ENCODE results near the gene GUCY1B1.

Gene GUCY1B1

GRCh38 chr4:155853189-155853588, 94.4 kb downstream of the GUCY1B1 start:
- H3K27me3 ChIP-seq (ENCODE audit: control insufficient read depth in 1 of 2, insufficient read depth in 1 of 2, low read length in 2 of 2), result no peaks in the 10 kb centered on the region
- H2BK120ac ChIP-seq (ENCODE audit: low read depth, low read length), result no peak overlapping the region
- H3K27ac ChIP-seq (ENCODE audit: low read length, poor library complexity, severe bottlenecking), result no peak overlapping the region
- no peak overlapping the region for H2AFZ ChIP-seq (ENCODE audit: low read depth, low read length)
- H3K4me2 ChIP-seq (ENCODE audit: low read length, poor library complexity, severe bottlenecking), result no peak overlapping the region
- H3K9me3 ChIP-seq (ENCODE audit: control insufficient read depth, low read length), result no peaks in the 10 kb centered on the region
- no peak overlapping the region for H3K4ac ChIP-seq (ENCODE audit: low read depth in 1 of 2, low read length in 2 of 2)
- no peak overlapping the region for H4K91ac ChIP-seq (ENCODE audit: low read length)
- H3K4me3 ChIP-seq (ENCODE audit: insufficient read depth in 1 of 2, low read depth in 1 of 2, low read length in 2 of 2), result no peak overlapping the region
- WGBS, result no CpG with 5 or more reads among the region's 3 CpGs
- H2BK12ac ChIP-seq (ENCODE audit: low read length in 2 of 2), result no peak overlapping the region
- H3K9ac ChIP-seq (ENCODE audit: low read length), result no peak overlapping the region
- DNase-seq, result no peak
- no peak overlapping the region for H3K23ac ChIP-seq (ENCODE audit: low read length in 2 of 2)
- H2BK15ac ChIP-seq (ENCODE audit: low read depth, poor library complexity, severe bottlenecking), result no peak overlapping the region
- H3K18ac ChIP-seq (ENCODE audit: low read depth in 1 of 2, low read length in 2 of 2), result no peak overlapping the region
- H3K36me3 ChIP-seq (ENCODE audit: control insufficient read depth in 1 of 2, insufficient read depth in 2 of 2, low read depth in 1 of 2, low read length in 2 of 2), result no peaks in the 10 kb centered on the region
- H2AK5ac ChIP-seq (ENCODE audit: low read length, severe bottlenecking), result no peak overlapping the region
- H3K14ac ChIP-seq (ENCODE audit: low read length in 2 of 2), result no peak overlapping the region
- no peak overlapping the region for H4K8ac ChIP-seq (ENCODE audit: low read length)
- no peaks in the 10 kb centered on the region for H3K4me1 ChIP-seq (ENCODE audit: control insufficient read depth, insufficient read depth, low read depth, low read length)
- H2BK5ac ChIP-seq (ENCODE audit: low read depth, low read length, poor library complexity, severe bottlenecking), result no peak overlapping the region
- no peaks in the 10 kb centered on the region for H3K79me1 ChIP-seq (replicated peaks; ENCODE audit: low read length, poor library complexity, severe bottlenecking)

GRCh38 chr4:155854582-155855226, 95.9 kb downstream of the GUCY1B1 start:
- Histone ChIP-seq H3K27ac (ENCODE audit: low read length, poor library complexity, severe bottlenecking) (no peak overlapping the region), H3K27me3 (ENCODE audit: control insufficient read depth in 1 of 2, insufficient read depth in 1 of 2, low read length in 2 of 2) (no peaks in the 10 kb centered on the region), H3K23ac (ENCODE audit: low read length in 2 of 2) (no peak overlapping the region), H3K18ac (ENCODE audit: low read depth in 1 of 2, low read length in 2 of 2) (peak overlapping the region in 1 of 2 experiments; percentile 78), H2BK120ac (ENCODE audit: low read depth, low read length) (no peak overlapping the region), H2BK5ac (ENCODE audit: low read depth, low read length, poor library complexity, severe bottlenecking) (no peak overlapping the region), H3K4me3 (ENCODE audit: insufficient read depth in 1 of 2, low read depth in 1 of 2, low read length in 2 of 2) (no peak overlapping the region), H3K79me1 (replicated peaks; ENCODE audit: low read length, poor library complexity, severe bottlenecking) (no peaks in the 10 kb centered on the region), H2AFZ (ENCODE audit: low read depth, low read length) (peak overlapping the region; percentile 77), H3K4me2 (ENCODE audit: low read length, poor library complexity, severe bottlenecking) (no peak overlapping the region), H2BK12ac (ENCODE audit: low read length in 2 of 2) (peak overlapping the region in 1 of 2 experiments; percentile 52), H3K36me3 (ENCODE audit: control insufficient read depth in 1 of 2, insufficient read depth in 2 of 2, low read depth in 1 of 2, low read length in 2 of 2) (no peaks in the 10 kb centered on the region), H3K14ac (ENCODE audit: low read length in 2 of 2) (no peak overlapping the region), H2AK5ac (ENCODE audit: low read length, severe bottlenecking) (no peak overlapping the region), H4K8ac (ENCODE audit: low read length) (peak overlapping the region; percentile 40), H4K91ac (ENCODE audit: low read length) (no peak overlapping the region), H3K9ac (ENCODE audit: low read length) (peak overlapping the region; percentile 39), H3K4me1 (ENCODE audit: control insufficient read depth, insufficient read depth, low read depth, low read length) (no peaks in the 10 kb centered on the region), H3K9me3 (ENCODE audit: control insufficient read depth, low read length) (no peaks in the 10 kb centered on the region), H3K4ac (ENCODE audit: low read depth in 1 of 2, low read length in 2 of 2) (no peak overlapping the region), H2BK15ac (ENCODE audit: low read depth, poor library complexity, severe bottlenecking) (peak overlapping the region; percentile 12)
- peak; percentile 65 for DNase-seq
- 76% methylated on average over 5 of the region's 6 CpGs for whole genome bisulfite sequencing

GRCh38 chr4:155855897-155856296, 97.1 kb downstream of the GUCY1B1 start:
- Histone ChIP-seq H3K4ac (ENCODE audit: low read depth in 1 of 2, low read length in 2 of 2) (no peak overlapping the region), H2BK5ac (ENCODE audit: low read depth, low read length, poor library complexity, severe bottlenecking) (no peak overlapping the region), H2AFZ (ENCODE audit: low read depth, low read length) (no peak overlapping the region), H3K27ac (ENCODE audit: low read length, poor library complexity, severe bottlenecking) (no peak overlapping the region), H3K18ac (ENCODE audit: low read depth in 1 of 2, low read length in 2 of 2) (no peak overlapping the region), H2BK120ac (ENCODE audit: low read depth, low read length) (no peak overlapping the region), H3K4me2 (ENCODE audit: low read length, poor library complexity, severe bottlenecking) (no peak overlapping the region), H3K4me3 (ENCODE audit: insufficient read depth in 1 of 2, low read depth in 1 of 2, low read length in 2 of 2) (no peak overlapping the region), H2BK12ac (ENCODE audit: low read length in 2 of 2) (no peak overlapping the region), H3K14ac (ENCODE audit: low read length in 2 of 2) (no peak overlapping the region), H4K91ac (ENCODE audit: low read length) (no peak overlapping the region), H3K23ac (ENCODE audit: low read length in 2 of 2) (no peak overlapping the region), H3K79me1 (replicated peaks; ENCODE audit: low read length, poor library complexity, severe bottlenecking) (no peaks in the 10 kb centered on the region), H3K9me3 (ENCODE audit: control insufficient read depth, low read length) (no peaks in the 10 kb centered on the region), H3K27me3 (ENCODE audit: control insufficient read depth in 1 of 2, insufficient read depth in 1 of 2, low read length in 2 of 2) (no peaks in the 10 kb centered on the region), H2AK5ac (ENCODE audit: low read length, severe bottlenecking) (no peak overlapping the region), H3K36me3 (ENCODE audit: control insufficient read depth in 1 of 2, insufficient read depth in 2 of 2, low read depth in 1 of 2, low read length in 2 of 2) (no peaks in the 10 kb centered on the region), H3K4me1 (ENCODE audit: control insufficient read depth, insufficient read depth, low read depth, low read length) (no peaks in the 10 kb centered on the region), H2BK15ac (ENCODE audit: low read depth, poor library complexity, severe bottlenecking) (no peak overlapping the region), H4K8ac (ENCODE audit: low read length) (no peak overlapping the region), H3K9ac (ENCODE audit: low read length) (no peak overlapping the region)
- DNase-seq, result no peak
- 100% methylated on average over 1 of the region's 2 CpGs for WGBS
